Hippocampal formation (tissue), 2 donors: ENCODE data around the gene PRUNE2.

ENCODE experiments used
- DNase-seq, 2 donors: peaks; one replicate each; lab custom pipeline; 2025; lab: John Stamatoyannopoulos, UW

PRUNE2 gene

GRCh38 chr9:76575761-76576160 is 330.2 kb downstream of the PRUNE2 start:
- DNase-seq: no peak

- no peak for DNase-seq
These were observed 331.8 kb downstream of the PRUNE2 start for GRCh38 chr9:76573905-76574760.

- no peak for DNase-seq
These were observed 332.5 kb downstream of the PRUNE2 start for GRCh38 chr9:76573408-76573807.

- no peak for DNase-seq
These were observed 333.8 kb downstream of the PRUNE2 start for GRCh38 chr9:76572151-76572550.

GRCh38 chr9:76571743-76572146 is 334.2 kb downstream of the PRUNE2 start:
- no peak for DNase-seq

GRCh38 chr9:76571288-76571687 is 334.6 kb downstream of the PRUNE2 start:
- DNase-seq: no peak

GRCh38 chr9:76570826-76571225 is 335.1 kb downstream of the PRUNE2 start:
- no peak for DNase-seq

- no peak for DNase-seq
These were observed 338.8 kb downstream of the PRUNE2 start for GRCh38 chr9:76567086-76567485.

GRCh38 chr9:76564297-76564696 is 341.6 kb downstream of the PRUNE2 start:
- DNase-seq: no peak

- no peak for DNase-seq
These were observed 343.4 kb downstream of the PRUNE2 start for GRCh38 chr9:76562511-76562911.

- DNase-seq: no peak
These were observed 344.0 kb downstream of the PRUNE2 start for GRCh38 chr9:76561900-76562299.
